ENCODE data around the gene KPNA3.

The KPNA3 gene, protein sequence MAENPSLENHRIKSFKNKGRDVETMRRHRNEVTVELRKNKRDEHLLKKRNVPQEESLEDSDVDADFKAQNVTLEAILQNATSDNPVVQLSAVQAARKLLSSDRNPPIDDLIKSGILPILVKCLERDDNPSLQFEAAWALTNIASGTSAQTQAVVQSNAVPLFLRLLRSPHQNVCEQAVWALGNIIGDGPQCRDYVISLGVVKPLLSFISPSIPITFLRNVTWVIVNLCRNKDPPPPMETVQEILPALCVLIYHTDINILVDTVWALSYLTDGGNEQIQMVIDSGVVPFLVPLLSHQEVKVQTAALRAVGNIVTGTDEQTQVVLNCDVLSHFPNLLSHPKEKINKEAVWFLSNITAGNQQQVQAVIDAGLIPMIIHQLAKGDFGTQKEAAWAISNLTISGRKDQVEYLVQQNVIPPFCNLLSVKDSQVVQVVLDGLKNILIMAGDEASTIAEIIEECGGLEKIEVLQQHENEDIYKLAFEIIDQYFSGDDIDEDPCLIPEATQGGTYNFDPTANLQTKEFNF

GRCh38 chr13:49792550-49793324, at the start of gene KPNA3:
KPNA3 (minus strand) TSS chr13:49792682; CDS start chr13:49792506, 176 bp downstream.
- DNase-seq (ENCODE audit: extremely low read depth, insufficient read length) = peak; percentile 98
- Histone ChIP-seq H3K4me3 (replicated peaks; ENCODE audit: low read depth, low read length) (peak within 1 kb of the TSS; percentile 85), H3K27me3 (replicated peaks; ENCODE audit: control insufficient read depth, insufficient read depth, low read length) (no peaks in the 10 kb centered on the region), H3K36me3 (ENCODE audit: control insufficient read depth, insufficient read depth, low read length) (no peaks in the 10 kb centered on the region)
- TF ChIP-seq CTCF (IDR thresholded peaks at IDR 0.05; ENCODE audit: insufficient read depth, low read length, poor library complexity, severe bottlenecking) = peak; percentile 9

DNA sequence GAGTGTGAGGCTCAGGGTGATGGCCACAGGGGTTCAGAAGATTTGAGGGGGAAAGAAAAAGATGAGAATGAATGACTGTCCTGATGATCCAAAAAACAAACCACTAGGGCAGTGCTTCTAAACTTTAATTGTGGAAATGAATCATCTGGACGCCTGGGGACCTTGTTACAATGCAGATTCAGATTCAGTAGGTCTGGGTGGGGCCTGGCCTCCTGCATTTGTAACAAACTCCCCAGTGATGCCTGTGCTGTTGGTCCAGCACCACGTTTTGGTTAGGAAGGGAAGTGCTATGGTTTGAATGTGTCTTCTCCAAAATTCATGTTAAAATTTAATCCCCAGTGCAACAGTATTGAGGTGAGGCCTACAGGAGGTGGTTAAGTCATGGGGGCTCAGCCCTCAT, 49.5 kb upstream of the KPNA3 start:
- Histone ChIP-seq H3K27me3 (replicated peaks; ENCODE audit: control insufficient read depth, insufficient read depth, low read length) (no peaks in the 10 kb centered on the region), H3K36me3 (ENCODE audit: control insufficient read depth, insufficient read depth, low read length) (no peaks in the 10 kb centered on the region), H3K4me3 (replicated peaks; ENCODE audit: low read depth, low read length) (no peak overlapping the region)
- no peak for DNase-seq (ENCODE audit: extremely low read depth, insufficient read length)
- TF ChIP-seq CTCF (IDR thresholded peaks at IDR 0.05; ENCODE audit: insufficient read depth, low read length, poor library complexity, severe bottlenecking) = no peak

DNA sequence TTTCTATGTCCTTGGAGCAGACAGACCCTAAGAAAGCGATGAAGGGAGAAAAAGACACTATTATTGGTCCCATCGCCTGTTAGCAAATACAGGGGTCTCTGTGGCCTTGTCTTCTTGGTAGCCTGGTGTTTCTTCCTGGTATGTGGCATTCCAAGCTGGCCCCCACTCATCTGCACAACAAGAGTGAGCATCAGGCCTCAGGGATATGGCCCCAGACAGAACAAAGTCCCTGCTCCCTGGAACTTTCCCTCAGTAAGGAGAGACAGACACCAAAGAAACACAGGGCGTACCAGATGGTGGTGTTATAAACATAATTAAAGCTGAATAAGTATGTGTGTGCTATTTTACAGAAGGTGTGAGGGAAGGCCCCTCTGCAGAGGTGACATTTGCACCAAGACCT, 48.2 kb upstream of the KPNA3 start:
- Histone ChIP-seq H3K36me3 (ENCODE audit: control insufficient read depth, insufficient read depth, low read length) (no peaks in the 10 kb centered on the region), H3K4me3 (replicated peaks; ENCODE audit: low read depth, low read length) (no peak overlapping the region), H3K27me3 (replicated peaks; ENCODE audit: control insufficient read depth, insufficient read depth, low read length) (no peaks in the 10 kb centered on the region)
- TF ChIP-seq CTCF (IDR thresholded peaks at IDR 0.05; ENCODE audit: insufficient read depth, low read length, poor library complexity, severe bottlenecking) = no peak
- DNase-seq (ENCODE audit: extremely low read depth, insufficient read length) = no peak

DNA sequence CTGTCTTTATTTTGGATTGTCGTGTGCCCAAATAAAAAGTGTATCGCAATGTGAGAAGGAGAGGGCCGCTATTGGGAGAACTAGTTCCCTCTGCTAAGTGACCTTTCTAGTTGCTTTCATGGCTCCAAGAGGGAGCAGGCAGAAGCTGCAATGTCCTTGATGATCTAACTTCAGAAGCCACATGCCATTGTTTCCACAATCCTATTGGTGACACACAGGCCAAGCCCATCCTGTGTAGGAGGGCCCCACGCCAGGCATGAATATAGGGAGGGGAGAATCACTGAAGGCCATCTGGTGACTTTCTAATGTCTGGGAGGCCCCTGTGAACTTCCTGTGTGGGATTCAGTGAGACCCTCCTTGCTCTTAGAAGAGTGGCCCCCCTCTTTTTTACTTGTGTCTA, 47.8 kb upstream of the KPNA3 start:
- no peak overlapping the region for H3K4me3 ChIP-seq (replicated peaks; ENCODE audit: low read depth, low read length)
- TF ChIP-seq CTCF (IDR thresholded peaks at IDR 0.05; ENCODE audit: insufficient read depth, low read length, poor library complexity, severe bottlenecking) = no peak
- no peaks in the 10 kb centered on the region for H3K27me3 ChIP-seq (replicated peaks; ENCODE audit: control insufficient read depth, insufficient read depth, low read length)
- no peak for DNase-seq (ENCODE audit: extremely low read depth, insufficient read length)
- no peaks in the 10 kb centered on the region for H3K36me3 ChIP-seq (ENCODE audit: control insufficient read depth, insufficient read depth, low read length)

DNA sequence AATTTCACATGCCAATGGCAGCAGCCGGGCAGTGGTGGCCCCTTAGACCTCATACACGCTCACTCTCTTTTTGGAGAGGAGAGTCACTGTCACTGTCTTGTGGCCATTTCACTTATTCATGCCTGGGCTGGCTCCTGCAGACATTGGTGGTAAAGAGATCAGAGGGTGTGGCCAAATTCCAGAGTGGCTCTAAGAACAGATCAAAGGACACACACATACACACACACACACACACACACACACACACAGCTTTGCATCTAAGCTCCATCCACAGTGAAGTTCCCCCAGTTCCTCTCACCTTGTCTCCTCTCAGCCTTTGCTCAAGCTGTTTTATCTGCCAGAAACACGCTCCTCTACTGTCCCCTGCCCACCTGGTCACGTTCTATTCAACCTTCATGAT, 46.5 kb upstream of the KPNA3 start:
- no peak for TF ChIP-seq CTCF (IDR thresholded peaks at IDR 0.05; ENCODE audit: insufficient read depth, low read length, poor library complexity, severe bottlenecking)
- no peak for DNase-seq (ENCODE audit: extremely low read depth, insufficient read length)
- no peak overlapping the region for H3K4me3 ChIP-seq (replicated peaks; ENCODE audit: low read depth, low read length)

More for the DNA sequence above, 46.5 kb upstream of the KPNA3 start:
- Histone ChIP-seq H3K27me3 (replicated peaks; ENCODE audit: control insufficient read depth, insufficient read depth, low read length) (no peaks in the 10 kb centered on the region), H3K36me3 (ENCODE audit: control insufficient read depth, insufficient read depth, low read length) (no peaks in the 10 kb centered on the region)
